Naive thymus-derived CD8-positive, alpha-beta T cell (primary cell): Measurements from ENCODE around the gene KRT38. TPM values are rescaled to one million over a fixed set of nuclear protein-coding genes. Genes with fewer than 3 reads are reported as not detected.

Source experiments
- ATAC-seq, 2 donors: fragments of 150-1000 bp; cut with Tn5 transposase in 1 of 2; sonication (Bioruptor Pico), chemical (Tn5 transposase) in 1 of 2; 1 replicate in 1 of 2; 2 replicates in 1 of 2; pipeline ENCODE4 v1.10.0; 2021; ENCODE audit warnings: mild to moderate bottlenecking in 2 of 2, moderate library complexity in 2 of 2
- POLR2A ChIA-PET: fragments of 350-600 bp; sonication (Branson Sonifier 250); formaldehyde crosslinking; loops from one replicate; lab custom pipeline; 2021; ENCODE audit warnings: antibody characterized with exemption; lab: Charles Lee
- DNase-seq, 10 donors: peaks; one replicate each; pipeline versions ENCODE4 v3.0.0 to v3.0.0-alpha.2; 2020 to 2022
- H3K27ac Mint-ChIP-seq, 10 donors: one replicate each; pipeline ENCODE4 v1.8.0; 2020 to 2022; ENCODE audit warnings: mild to moderate bottlenecking in 10 of 10, mixed read lengths in 10 of 10, moderate library complexity in 4 of 10, inconsistent platforms in 1 of 10
- H3K27me3 Mint-ChIP-seq, 5 donors: one replicate each; pipeline ENCODE4 v1.8.0; 2021 to 2022; ENCODE audit warnings: mixed read lengths in 5 of 5
- H3K36me3 Mint-ChIP-seq, 3 donors: one replicate each; pipeline ENCODE4 v1.8.0; 2020 to 2022; ENCODE audit warnings: mixed read lengths in 3 of 3, mild to moderate bottlenecking in 2 of 3, inconsistent platforms in 1 of 3
- H3K4me1 Mint-ChIP-seq, 4 donors: one replicate each; pipeline ENCODE4 v1.8.0; 2021 to 2022; ENCODE audit warnings: mixed read lengths in 4 of 4
- H3K4me3 Mint-ChIP-seq, 10 donors: one replicate each; pipeline ENCODE4 v1.8.0; 2020 to 2022; ENCODE audit warnings: mild to moderate bottlenecking in 10 of 10, mixed read lengths in 10 of 10, moderate library complexity in 6 of 10, inconsistent platforms in 1 of 10
- H3K9me3 Mint-ChIP-seq, 9 donors: one replicate each; pipeline ENCODE4 v1.8.0; 2020 to 2022; ENCODE audit warnings: mixed read lengths in 9 of 9, mild to moderate bottlenecking in 3 of 9, inconsistent platforms in 1 of 9, moderate library complexity in 1 of 9
- polyA plus RNA-seq, 3 donors: library from polyadenylated mRNA; unstranded; fragments of 300-500 nt; fragmentation: Illumina TruSeq; gene quantifications; one replicate each; pipeline ENCODE4 v1.2.3, GENCODE V29; 2021
- total RNA-seq, 8 experiments: library from RNA in 2 of 8; stranded (reverse) in 2 of 8; gene quantifications; one replicate each; pipeline ENCODE4 v1.2.3 and lab custom pipeline; 2021 to 2026

The KRT38 gene
- total and polyA plus RNA-seq, 5 experiments from 2014 or later = not detected

- Mint-ChIP-seq H3K4me3 (no peak overlapping the region), H3K4me1 (no peaks in the 10 kb centered on the region), H3K27ac (no peak overlapping the region), H3K9me3 (no peaks in the 10 kb centered on the region), H3K36me3 (no peaks in the 10 kb centered on the region), H3K27me3 (peaks cover 2 to 9% (median 3%) of the 10 kb centered on the region in 5 donors)
- POLR2A ChIA-PET = no interaction called here
- no peak for ATAC-seq
- DNase-seq = no peak
These were observed 12.3 kb upstream of the KRT38 start for GRCh38 chr17:41453066-41453465.

- POLR2A ChIA-PET = no interaction called here
- Mint-ChIP-seq H3K27ac (peak overlapping the region in 1 of 10 donors; percentile 35), H3K4me1 (no peaks in the 10 kb centered on the region), H3K4me3 (no peak overlapping the region), H3K9me3 (no peaks in the 10 kb centered on the region), H3K27me3 (peaks cover 2 to 9% (median 3%) of the 10 kb centered on the region in 5 donors), H3K36me3 (no peaks in the 10 kb centered on the region)
- ATAC-seq (no peak), DNase-seq (no peak)
These were observed 11.5 kb upstream of the KRT38 start for GRCh38 chr17:41452281-41452680.

GRCh38 chr17:41451154-41451728 is 10.5 kb upstream of the KRT38 start:
- H3K36me3 Mint-ChIP-seq = no peaks in the 10 kb centered on the region
- peak overlapping the region in 1 of 10 donors; percentile 75 for H3K27ac Mint-ChIP-seq
- H3K9me3 Mint-ChIP-seq = no peaks in the 10 kb centered on the region
- H3K27me3 Mint-ChIP-seq = peaks cover 2 to 9% (median 5%) of the 10 kb centered on the region in 5 donors
- POLR2A ChIA-PET = no interaction called here
- no peak overlapping the region for H3K4me3 Mint-ChIP-seq
- DNase-seq = no peak
- no peak for ATAC-seq
- H3K4me1 Mint-ChIP-seq = peaks cover 0 to 2% (median 0%) of the 10 kb centered on the region in 4 donors

- Mint-ChIP-seq H3K27ac (peak overlapping the region in 1 of 10 donors; percentile 14), H3K27me3 (peaks cover 2 to 15% (median 8%) of the 10 kb centered on the region in 5 donors), H3K9me3 (no peaks in the 10 kb centered on the region), H3K4me1 (peaks cover 0 to 2% (median 0%) of the 10 kb centered on the region in 4 donors), H3K36me3 (no peaks in the 10 kb centered on the region), H3K4me3 (no peak overlapping the region)
- DNase-seq (no peak), ATAC-seq (no peak)
- POLR2A ChIA-PET = no interaction called here
These were observed 8.2 kb upstream of the KRT38 start for GRCh38 chr17:41449008-41449407.

- POLR2A ChIA-PET = no interaction called here
- peak overlapping the region in 1 of 10 donors; percentile 48 for H3K27ac Mint-ChIP-seq
These were observed 7.7 kb upstream of the KRT38 start for GRCh38 chr17:41448506-41448905.

GRCh38 chr17:41446806-41447205 is 6.0 kb upstream of the KRT38 start:
- DNase-seq (no peak), ATAC-seq (no peak)
- Mint-ChIP-seq H3K36me3 (no peaks in the 10 kb centered on the region), H3K27me3 (peaks cover 2 to 27% (median 8%) of the 10 kb centered on the region in 5 donors), H3K27ac (no peak overlapping the region), H3K9me3 (no peaks in the 10 kb centered on the region), H3K4me1 (peaks cover 0 to 2% (median 0%) of the 10 kb centered on the region in 4 donors), H3K4me3 (no peak overlapping the region)
- POLR2A ChIA-PET = no interaction called here

More at GRCh38 chr17:41448506-41448905, 7.7 kb upstream of the KRT38 start:
- peaks cover 2 to 20% (median 8%) of the 10 kb centered on the region in 5 donors for H3K27me3 Mint-ChIP-seq
- no peaks in the 10 kb centered on the region for H3K36me3 Mint-ChIP-seq
- DNase-seq (no peak), ATAC-seq (no peak)
- no peak overlapping the region for H3K4me3 Mint-ChIP-seq
- H3K4me1 Mint-ChIP-seq = peaks cover 0 to 2% (median 0%) of the 10 kb centered on the region in 4 donors
- H3K9me3 Mint-ChIP-seq = no peaks in the 10 kb centered on the region

- Mint-ChIP-seq H3K27me3 (peaks cover 0 to 18% (median 4%) of the 10 kb centered on the region in 5 donors), H3K36me3 (no peaks in the 10 kb centered on the region), H3K9me3 (no peaks in the 10 kb centered on the region), H3K4me3 (no peak overlapping the region), H3K4me1 (peaks cover 0 to 2% (median 0%) of the 10 kb centered on the region in 4 donors), H3K27ac (peak overlapping the region in 1 of 10 donors; percentile 3)
- ATAC-seq (no peak), DNase-seq (no peak)
- POLR2A ChIA-PET = no interaction called here
These were observed 3.9 kb upstream of the KRT38 start for GRCh38 chr17:41444640-41445039.

GRCh38 chr17:41444186-41444585 is 3.4 kb upstream of the KRT38 start:
- DNase-seq = no peak
- peaks cover 0 to 2% (median 0%) of the 10 kb centered on the region in 4 donors for H3K4me1 Mint-ChIP-seq
- H3K27me3 Mint-ChIP-seq = peaks cover 0 to 18% (median 4%) of the 10 kb centered on the region in 5 donors
- ATAC-seq = no peak
- H3K9me3 Mint-ChIP-seq = no peaks in the 10 kb centered on the region
- no peaks in the 10 kb centered on the region for H3K36me3 Mint-ChIP-seq
- no peak overlapping the region for H3K4me3 Mint-ChIP-seq
- POLR2A ChIA-PET = no interaction called here
- peak overlapping the region in 2 of 10 donors; percentile 47 to 53 for H3K27ac Mint-ChIP-seq

GRCh38 chr17:41442739-41443138 is 2.0 kb upstream of the KRT38 start:
- POLR2A ChIA-PET = no interaction called here
- H3K4me3 Mint-ChIP-seq = no peak overlapping the region
- H3K27ac Mint-ChIP-seq = peak overlapping the region in 1 of 10 donors; percentile 5
- H3K9me3 Mint-ChIP-seq = no peaks in the 10 kb centered on the region
- peaks cover 0 to 18% (median 4%) of the 10 kb centered on the region in 5 donors for H3K27me3 Mint-ChIP-seq
- no peak for DNase-seq
- peaks cover 0 to 2% (median 0%) of the 10 kb centered on the region in 4 donors for H3K4me1 Mint-ChIP-seq
- ATAC-seq = no peak
- H3K36me3 Mint-ChIP-seq = no peaks in the 10 kb centered on the region

GRCh38 chr17:41439375-41439774 is 1.4 kb downstream of the KRT38 start:
- no peak for ATAC-seq
- H3K36me3 Mint-ChIP-seq = no peaks in the 10 kb centered on the region
- peaks cover 0 to 16% (median 1%) of the 10 kb centered on the region in 5 donors for H3K27me3 Mint-ChIP-seq
- peaks cover 0 to 10% (median 5%) of the 10 kb centered on the region in 4 donors for H3K4me1 Mint-ChIP-seq
- no peak overlapping the region for H3K4me3 Mint-ChIP-seq
- H3K9me3 Mint-ChIP-seq = no peaks in the 10 kb centered on the region
- no peak for DNase-seq
- POLR2A ChIA-PET = interaction anchor here (1.0 kb wide), 1 partner anchor 299 kb away, joined by 3 read pairs; no protein-coding TSS in a partner anchor
- no peak overlapping the region for H3K27ac Mint-ChIP-seq

- H3K4me3 Mint-ChIP-seq = no peak overlapping the region
- H3K27ac Mint-ChIP-seq = no peak overlapping the region
- POLR2A ChIA-PET = no interaction called here
- H3K4me1 Mint-ChIP-seq = peaks cover 0 to 15% (median 9%) of the 10 kb centered on the region in 4 donors
- DNase-seq = no peak
- no peaks in the 10 kb centered on the region for H3K36me3 Mint-ChIP-seq
- ATAC-seq = no peak
- H3K27me3 Mint-ChIP-seq = peaks cover 0 to 5% (median under 1%) of the 10 kb centered on the region in 5 donors
- no peaks in the 10 kb centered on the region for H3K9me3 Mint-ChIP-seq
These were observed 3.0 kb downstream of the KRT38 start for GRCh38 chr17:41437769-41438168.

GRCh38 chr17:41437254-41437653 is 3.5 kb downstream of the KRT38 start:
- no peak for DNase-seq
- Mint-ChIP-seq H3K4me1 (peaks cover 0 to 15% (median 9%) of the 10 kb centered on the region in 4 donors), H3K4me3 (no peak overlapping the region), H3K9me3 (no peaks in the 10 kb centered on the region), H3K27ac (no peak overlapping the region), H3K27me3 (peaks cover 0 to 5% (median 0%) of the 10 kb centered on the region in 5 donors), H3K36me3 (no peaks in the 10 kb centered on the region)
- POLR2A ChIA-PET = no interaction called here
- ATAC-seq = no peak

- no peak for ATAC-seq
- Mint-ChIP-seq H3K4me1 (peaks cover 0 to 15% (median 9%) of the 10 kb centered on the region in 4 donors), H3K36me3 (no peaks in the 10 kb centered on the region), H3K27ac (peak overlapping the region in 4 of 10 donors; percentile 11 to 47 (median 33)), H3K9me3 (no peaks in the 10 kb centered on the region), H3K4me3 (no peak overlapping the region), H3K27me3 (peaks cover 0 to 3% (median 0%) of the 10 kb centered on the region in 5 donors)
- peak in 1 of 10 donors; percentile 20 for DNase-seq
- POLR2A ChIA-PET = no interaction called here
These were observed 6.4 kb downstream of the KRT38 start for GRCh38 chr17:41434415-41434814.
